HG02943 (cell line): Measurements from ENCODE around the gene CARTPT.

Experiments used
- ATAC-seq: cut with Tn5 transposase; IDR thresholded peaks from one replicate; pipeline ENCODE4 v1.9.1; 2021; ENCODE audit warnings: mild to moderate bottlenecking, low read depth, moderate library complexity; ENCODE audit not compliant: unreplicated experiment

CARTPT gene

GRCh38 chr5:71719063-71719964, at the start of gene CARTPT:
TSS of gene CARTPT (plus strand) at chr5:71719275. CDS start at chr5:71719294, 19 bp downstream.
- no peak for ATAC-seq

GRCh38 chr5:71677977-71678376, 41.1 kb upstream of the CARTPT start:
- ATAC-seq, result no peak

- ATAC-seq, result no peak
Observed at GRCh38 chr5:71679714-71680113, 39.4 kb upstream of the CARTPT start.

GRCh38 chr5:71680510-71680909, 38.6 kb upstream of the CARTPT start:
- ATAC-seq, result no peak

- ATAC-seq, result no peak
Observed at GRCh38 chr5:71681296-71681695, 37.8 kb upstream of the CARTPT start.

- no peak for ATAC-seq
Observed at GRCh38 chr5:71684309-71684708, 34.8 kb upstream of the CARTPT start.

- ATAC-seq, result no peak
Observed at GRCh38 chr5:71693828-71694427, 25.1 kb upstream of the CARTPT start.

- no peak for ATAC-seq
Observed at GRCh38 chr5:71695071-71695470, 24.0 kb upstream of the CARTPT start.

- ATAC-seq, result no peak
Observed at GRCh38 chr5:71695595-71695994, 23.5 kb upstream of the CARTPT start.

- ATAC-seq, result no peak
Observed at GRCh38 chr5:71697967-71698366, 21.1 kb upstream of the CARTPT start.

- no peak for ATAC-seq
Observed at GRCh38 chr5:71699233-71699632, 19.8 kb upstream of the CARTPT start.

- no peak for ATAC-seq
Observed at GRCh38 chr5:71699751-71700150, 19.3 kb upstream of the CARTPT start.

- no peak for ATAC-seq
Observed at GRCh38 chr5:71700803-71701202, 18.3 kb upstream of the CARTPT start.

GRCh38 chr5:71701407-71701806, 17.7 kb upstream of the CARTPT start:
- no peak for ATAC-seq

GRCh38 chr5:71703941-71704340, 15.1 kb upstream of the CARTPT start:
- ATAC-seq, result no peak

- ATAC-seq, result no peak
Observed at GRCh38 chr5:71705421-71705820, 13.7 kb upstream of the CARTPT start.

- ATAC-seq, result no peak
Observed at GRCh38 chr5:71706906-71707305, 12.2 kb upstream of the CARTPT start.

GRCh38 chr5:71711610-71712009, 7.5 kb upstream of the CARTPT start:
- no peak for ATAC-seq

GRCh38 chr5:71714911-71715310, 4.2 kb upstream of the CARTPT start:
- ATAC-seq, result no peak

GRCh38 chr5:71727978-71728377, 8.9 kb downstream of the CARTPT start:
- no peak for ATAC-seq

- ATAC-seq, result no peak
Observed at GRCh38 chr5:71731015-71731414, 11.9 kb downstream of the CARTPT start.

- ATAC-seq, result no peak
Observed at GRCh38 chr5:71732011-71732410, 12.9 kb downstream of the CARTPT start.
